GM23338 (cell line): Measurements from ENCODE around the gene TRIM39. TPM values are rescaled to one million over a fixed set of nuclear protein-coding genes. Genes with fewer than 3 reads are reported as not detected.

Source experiments
- ATAC-seq: fragments of 200-7000 bp; cut with Tn5 transposase; 3 replicates; pipeline ENCODE4 v1.9.1; 2020
- DNase-seq: peaks from one replicate; pipeline ENCODE4 v3.0.0-alpha.2; 2015; ENCODE audit warnings: low spot score
- H2AFZ ChIP-seq: fragments of 200-600 bp; sonication (generic); 2 replicates; pipeline ENCODE4 v1.8.0; 2016; ENCODE audit warnings: antibody characterized with exemption, mild to moderate bottlenecking, moderate library complexity
- H3F3A ChIP-seq: fragments of 200-600 bp; sonication (generic); replicated peaks from 2 replicates; pipeline ENCODE4 v1.8.0; 2017; ENCODE audit warnings: antibody characterized with exemption, mixed run types, low read depth
- H3K27ac ChIP-seq: fragments of 200-600 bp; sonication (generic); 2 replicates; pipeline ENCODE4 v1.6.1; 2016; ENCODE audit warnings: low read depth
- H3K27me3 ChIP-seq: fragments of 200-600 bp; sonication (generic); 2 replicates; pipeline ENCODE4 v1.8.0; 2016; ENCODE audit warnings: mild to moderate bottlenecking, mixed run types, moderate library complexity; ENCODE audit not compliant: insufficient read depth
- H3K36me3 ChIP-seq: fragments of 200-600 bp; sonication (generic); 2 replicates; pipeline ENCODE4 v1.8.0; 2016; ENCODE audit warnings: mild to moderate bottlenecking; ENCODE audit not compliant: insufficient read depth
- H3K4me1 ChIP-seq: fragments of 200-600 bp; sonication (generic); 2 replicates; pipeline ENCODE4 v1.8.0; 2016; ENCODE audit warnings: mild to moderate bottlenecking, moderate library complexity; ENCODE audit not compliant: insufficient read depth
- H3K4me2 ChIP-seq: fragments of 200-600 bp; sonication (generic); 2 replicates; pipeline ENCODE4 v1.7.1; 2017; ENCODE audit warnings: mixed run types
- H3K4me3 ChIP-seq: fragments of 200-600 bp; sonication (generic); 2 replicates; pipeline ENCODE4 v1.6.1; 2016; ENCODE audit warnings: mixed run types
- H3K79me2 ChIP-seq: fragments of 200-600 bp; sonication (generic); replicated peaks from 2 replicates; pipeline ENCODE4 v1.8.0; 2017; ENCODE audit warnings: mild to moderate bottlenecking; ENCODE audit not compliant: insufficient read depth
- H3K9me2 ChIP-seq: fragments of 200-600 bp; sonication (generic); 2 replicates; pipeline ENCODE4 v1.8.0; 2017; ENCODE audit not compliant: insufficient read depth
- H4K20me1 ChIP-seq: fragments of 200-600 bp; sonication (generic); replicated peaks from 2 replicates; pipeline ENCODE4 v1.8.0; 2017; ENCODE audit warnings: mild to moderate bottlenecking; ENCODE audit not compliant: insufficient read depth
- H3K27ac Mint-ChIP-seq: 2 replicates; pipeline ENCODE4 v1.8.0; 2020; ENCODE audit warnings: inconsistent platforms, mild to moderate bottlenecking, moderate library complexity, mixed read lengths
- H3K27me3 Mint-ChIP-seq: 3 replicates; pipeline ENCODE4 v1.8.0; 2022; ENCODE audit warnings: low read depth, mild to moderate bottlenecking, moderate library complexity, mixed read lengths, inconsistent platforms; ENCODE audit not compliant: insufficient read depth, poor library complexity
- H3K36me3 Mint-ChIP-seq: 3 replicates; pipeline ENCODE4 v1.8.0; 2021; ENCODE audit warnings: low read depth, mild to moderate bottlenecking, inconsistent platforms, moderate library complexity, mixed read lengths
- H3K4me1 Mint-ChIP-seq: 3 replicates; pipeline ENCODE4 v1.8.0; 2020; ENCODE audit warnings: mild to moderate bottlenecking, inconsistent platforms, mixed read lengths
- H3K4me3 Mint-ChIP-seq: 3 replicates; pipeline ENCODE4 v1.8.0; 2021; ENCODE audit warnings: moderate library complexity, mild to moderate bottlenecking, inconsistent platforms, mixed read lengths
- H3K9me3 Mint-ChIP-seq: 3 replicates; pipeline ENCODE4 v1.8.0; 2020; ENCODE audit warnings: moderate library complexity, mild to moderate bottlenecking, inconsistent platforms, mixed read lengths
- CREB1 ChIP-seq: fragments of 250-450 bp; sonication (Bioruptor Pico); IDR thresholded peaks from 2 replicates; pipeline ENCODE4 v1.5.0; 2020; ENCODE audit warnings: low read depth, mild to moderate bottlenecking, moderate library complexity
- CTCF ChIP-seq, 2 experiments: fragments of 200-600 bp in 1 of 2; sonication (generic) in 1 of 2; conservative IDR thresholded peaks; 2 replicates each; pipeline versions ENCODE4 v1.5.1 to v1.6.1; 2016 to 2017; ENCODE audit warnings: antibody characterized with exemption in 2 of 2, low read depth in 2 of 2, mild to moderate bottlenecking in 2 of 2, moderate library complexity in 1 of 2
- ETS1 ChIP-seq: IDR thresholded peaks from 2 replicates; pipeline ENCODE4 v1.6.1; 2016; ENCODE audit warnings: antibody characterized with exemption
- EZH2 ChIP-seq: fragments of 200-600 bp; sonication (generic); IDR thresholded peaks from one replicate; pipeline ENCODE4 v1.8.0; 2017; ENCODE audit warnings: antibody characterized with exemption, mild to moderate bottlenecking, low read depth; ENCODE audit not compliant: unreplicated experiment
- JUNB ChIP-seq: IDR thresholded peaks from one replicate; pipeline ENCODE4 v1.6.1; 2016; ENCODE audit warnings: antibody characterized with exemption; ENCODE audit not compliant: unreplicated experiment
- POLR2AphosphoS5 ChIP-seq: IDR thresholded peaks from 2 replicates; pipeline ENCODE4 v1.6.1; 2016; ENCODE audit warnings: antibody characterized with exemption, low read depth
- STAT1 ChIP-seq: IDR thresholded peaks from one replicate; pipeline ENCODE4 v1.6.1; 2016; ENCODE audit warnings: antibody characterized with exemption; ENCODE audit not compliant: unreplicated experiment
- ZNF331 ChIP-seq: fragments of 250-450 bp; sonication (Bioruptor Pico); IDR thresholded peaks from 2 replicates; pipeline ENCODE4 v1.5.0; 2020; ENCODE audit warnings: low read depth, mild to moderate bottlenecking, moderate library complexity
- ZNF462 ChIP-seq: fragments of 250-450 bp; sonication (Bioruptor Pico); IDR thresholded peaks from 2 replicates; pipeline ENCODE4 v1.5.0; 2020; ENCODE audit warnings: mild to moderate bottlenecking, moderate library complexity
- polyA plus RNA-seq: library from polyadenylated mRNA; unstranded; fragments of >200 nt; fragmentation: Nextera tagmentation; extraction: Ambion mirVana; gene quantifications from 2 replicates; pipeline ENCODE4 v1.2.1, GENCODE V29; 2016
- total RNA-seq: library from RNA; depleted of rRNA; stranded (reverse); fragments of >200 nt; shearing (Covaris generic); gene quantifications from 2 replicates; pipeline ENCODE4 v1.2.3, GENCODE V29; 2014

TRIM39 gene
- total and polyA plus RNA-seq, 2 experiments from 2014 or later: 5.4 to 19.2 TPM

- no peak for TF ChIP-seq JUNB
- TF ChIP-seq ZNF331 (CRISPR knock-in tag): no peak
- no peak for TF ChIP-seq POLR2AphosphoS5
- TF ChIP-seq STAT1: no peak
- TF ChIP-seq CTCF (conservative IDR thresholded peaks at IDR 0.05; ENCODE audit: low read depth in 2 of 2): no peak
- TF ChIP-seq ZNF462 (CRISPR knock-in tag): no peak
- TF ChIP-seq ETS1: no peak
- TF ChIP-seq CREB1: no peak
- TF ChIP-seq EZH2: no peak
- peaks cover 94% of the 10 kb centered on the region for H3K79me2 ChIP-seq
- no peak overlapping the region for H2AFZ ChIP-seq
- H3K4me2 ChIP-seq: no peak overlapping the region
- no peaks in the 10 kb centered on the region for H3K4me1 ChIP-seq
- no peak for DNase-seq
- Mint-ChIP-seq H3K4me1 (peaks cover 2% of the 10 kb centered on the region; the same call in 1 of the 3 replicates), H3K36me3 (peaks cover 96% of the 10 kb centered on the region), H3K9me3 (peaks cover 61% of the 10 kb centered on the region), H3K27ac (no peak overlapping the region), H3K27me3 (peaks cover 14% of the 10 kb centered on the region), H3K4me3 (no peak overlapping the region; the same call in 2 of the 3 replicates)
- H4K20me1 ChIP-seq: peaks cover 21% of the 10 kb centered on the region
- no peak for ATAC-seq
- no peaks in the 10 kb centered on the region for H3K27me3 ChIP-seq
- H3K27ac ChIP-seq: no peak overlapping the region
- peaks cover 8% of the 10 kb centered on the region for H3K9me2 ChIP-seq
- H3K4me3 ChIP-seq: no peak overlapping the region
- H3K36me3 ChIP-seq: peaks cover 38% of the 10 kb centered on the region
- no peaks in the 10 kb centered on the region for H3F3A ChIP-seq
Observed at GRCh38 chr6:30304002-30304401, 22.7 kb upstream of the TRIM39 start.
